GM21786 (cell line): ENCODE measurements around the gene FAM72A.
A peak's percentile ranks its signal among the peaks of the same experiment; 100 is the strongest.
"Not testable (repeated sequence)": the region's sequence is repeated elsewhere in the genome, so short reads cannot be mapped to it uniquely, and the experiment has no call there.

Experiments used
- ATAC-seq: cut with Tn5 transposase; IDR thresholded peaks from one replicate; pipeline ENCODE4 v1.9.1; 2021; ENCODE audit not compliant: unreplicated experiment

The FAM72A gene

DNA sequence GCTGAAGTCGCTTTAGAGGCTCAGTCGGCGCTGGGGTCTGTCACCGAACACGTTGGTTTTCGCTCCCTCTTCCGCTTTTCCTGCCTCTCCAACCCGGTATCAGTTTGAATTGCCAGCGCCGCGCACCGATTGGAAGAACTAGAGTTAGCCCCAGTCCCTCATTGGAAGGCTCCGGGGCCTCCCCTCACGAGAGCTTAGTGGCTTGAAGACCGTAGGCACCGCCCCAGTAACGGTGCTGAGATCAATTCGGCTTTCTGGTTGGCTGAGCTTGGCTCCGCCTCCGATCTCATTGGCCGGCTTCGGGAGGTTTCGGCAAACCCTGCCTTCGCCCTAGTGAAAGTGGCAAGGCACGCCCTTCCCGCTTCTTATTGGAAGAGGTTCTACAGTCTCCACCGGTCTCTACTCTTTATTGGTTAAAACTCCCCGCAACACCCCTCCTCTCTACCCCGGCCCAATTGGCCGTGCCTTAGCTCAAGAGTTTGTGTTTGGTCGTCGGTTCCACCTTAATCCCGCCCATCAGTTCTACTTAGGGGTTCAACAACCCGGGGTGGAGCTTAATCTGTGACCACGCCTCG, at the start of gene FAM72A:
Gene FAM72A, minus strand, starts transcription at position 51 of the 575 bp plus-strand sequence. CDS start 814 bp downstream, outside the sequence.
- peak; percentile 83 for ATAC-seq

- peak; percentile 71 for ATAC-seq
These were observed 48.5 kb upstream of the FAM72A start for GRCh38 chr1:206250953-206251681.

GRCh38 chr1:206246129-206246886, 43.7 kb upstream of the FAM72A start:
- not testable (repeated sequence) for ATAC-seq

- ATAC-seq = not testable (repeated sequence)
These were observed 42.8 kb upstream of the FAM72A start for GRCh38 chr1:206245479-206245878.

GRCh38 chr1:206243335-206243734, 40.7 kb upstream of the FAM72A start:
- ATAC-seq = peak; percentile 99

DNA sequence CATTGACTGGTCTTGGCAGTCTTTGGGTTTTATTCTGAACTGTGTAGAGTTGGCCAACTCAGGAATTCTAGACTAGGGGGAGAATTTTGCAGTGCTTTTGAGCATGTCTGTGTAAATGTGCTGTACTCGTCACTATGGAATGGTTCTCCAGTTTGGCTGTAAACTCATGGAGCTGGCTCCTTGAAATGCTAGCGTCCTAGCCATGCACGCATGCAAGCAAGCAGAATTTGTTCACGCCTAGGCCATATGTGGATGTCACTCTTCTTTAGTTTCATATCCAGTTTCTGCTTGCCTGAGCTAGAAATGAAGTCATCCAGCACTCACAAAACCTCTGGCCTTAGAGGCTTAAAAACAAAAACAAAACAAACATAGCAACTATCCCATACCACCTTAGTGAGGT, 37.6 kb upstream of the FAM72A start:
- ATAC-seq = peak; percentile 31

DNA sequence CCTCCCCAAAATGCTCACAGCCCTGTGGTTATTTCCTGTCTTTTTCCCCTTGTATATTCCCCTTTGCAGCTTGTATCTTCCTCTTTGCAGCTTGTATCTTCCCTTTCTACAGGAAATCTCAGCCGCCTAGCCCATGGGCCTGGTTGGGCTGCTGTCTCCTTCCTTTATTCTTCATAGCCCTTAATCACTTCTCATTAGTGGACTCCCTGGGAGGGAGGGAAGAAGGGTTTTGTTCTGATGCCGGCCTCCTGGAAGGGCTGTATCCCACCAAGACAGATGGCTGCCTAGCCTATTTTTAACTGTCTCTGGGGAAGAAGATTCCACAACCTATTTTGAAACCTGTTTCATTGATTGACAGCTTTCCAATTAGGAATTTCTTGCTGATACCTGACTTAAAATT, 32.6 kb upstream of the FAM72A start:
- ATAC-seq = not testable (repeated sequence)

GRCh38 chr1:206234189-206234916, 31.7 kb upstream of the FAM72A start:
- not testable (repeated sequence) for ATAC-seq

GRCh38 chr1:206232970-206233645, 30.5 kb upstream of the FAM72A start:
- ATAC-seq = not testable (repeated sequence)

DNA sequence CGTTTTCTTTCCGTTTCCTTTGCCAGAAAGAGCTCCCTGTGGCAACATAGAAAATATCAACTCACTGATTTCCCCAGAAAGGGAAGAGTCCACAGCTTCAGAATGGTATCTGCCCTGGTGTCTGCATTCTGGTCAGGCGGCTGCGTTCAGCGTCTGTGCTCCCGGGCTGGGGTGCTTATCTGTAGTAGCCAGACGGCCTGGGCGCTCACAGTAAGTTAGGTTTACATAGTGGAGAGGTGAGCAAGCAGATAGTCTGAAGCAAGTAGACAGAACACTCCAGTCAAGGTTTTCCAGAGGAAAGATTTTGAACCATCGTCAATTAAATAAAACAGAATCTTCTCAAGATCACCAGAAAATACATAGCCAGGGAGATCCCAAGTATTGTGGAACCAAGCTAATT, 29.4 kb upstream of the FAM72A start:
- not testable (repeated sequence) for ATAC-seq

- not testable (repeated sequence) for ATAC-seq
These were observed 26.6 kb upstream of the FAM72A start for GRCh38 chr1:206229286-206229685.

- ATAC-seq = not testable (repeated sequence)
These were observed 24.2 kb upstream of the FAM72A start for GRCh38 chr1:206226886-206227285.

DNA sequence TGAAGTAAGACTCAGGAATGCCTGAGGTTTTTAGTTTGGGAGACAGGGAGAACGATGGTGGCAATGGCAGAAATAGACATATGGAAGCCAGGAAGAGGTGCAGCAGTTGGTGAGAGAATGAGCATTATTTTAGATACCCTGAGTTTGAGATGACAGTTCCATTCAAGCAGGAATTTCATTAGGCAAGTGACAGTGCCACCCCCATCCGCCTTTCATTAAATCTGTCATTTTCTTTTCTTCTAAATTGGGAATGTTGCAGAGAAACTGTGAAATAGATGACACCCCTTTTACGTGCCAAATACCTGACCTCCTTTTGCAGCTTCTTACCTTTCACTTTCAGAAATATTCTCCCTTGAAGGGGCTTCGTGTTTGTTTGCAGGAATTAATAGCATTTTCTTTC, 22.7 kb upstream of the FAM72A start:
- ATAC-seq = not testable (repeated sequence)

DNA sequence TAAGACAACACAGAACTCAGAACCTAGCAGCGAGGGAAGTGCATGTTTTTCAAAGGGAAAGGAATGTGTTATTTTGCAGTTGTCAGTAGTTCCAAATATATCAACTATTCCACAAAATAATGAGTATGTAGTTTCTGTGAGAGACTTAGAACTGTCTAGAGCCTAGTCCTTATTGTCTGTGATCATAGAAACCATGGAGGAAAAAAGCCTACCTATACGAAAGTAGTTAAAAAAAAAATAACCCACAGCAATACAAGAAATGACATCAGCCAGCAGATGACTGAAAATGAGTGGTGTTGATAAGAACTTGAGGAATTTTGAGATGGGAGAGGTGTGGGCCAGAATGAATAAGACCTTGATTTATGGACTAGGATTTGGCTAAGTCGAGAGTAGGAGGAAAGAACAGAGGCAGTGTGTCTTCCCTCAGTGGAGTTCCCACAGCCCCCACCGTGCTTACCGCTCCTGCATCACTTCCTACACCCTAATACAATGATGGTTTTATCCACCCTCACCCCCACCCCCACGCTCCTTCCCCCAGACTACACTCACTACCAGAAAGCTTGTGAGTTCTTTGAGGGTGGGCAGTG, 21.6 kb upstream of the FAM72A start:
- not testable (repeated sequence) for ATAC-seq

DNA sequence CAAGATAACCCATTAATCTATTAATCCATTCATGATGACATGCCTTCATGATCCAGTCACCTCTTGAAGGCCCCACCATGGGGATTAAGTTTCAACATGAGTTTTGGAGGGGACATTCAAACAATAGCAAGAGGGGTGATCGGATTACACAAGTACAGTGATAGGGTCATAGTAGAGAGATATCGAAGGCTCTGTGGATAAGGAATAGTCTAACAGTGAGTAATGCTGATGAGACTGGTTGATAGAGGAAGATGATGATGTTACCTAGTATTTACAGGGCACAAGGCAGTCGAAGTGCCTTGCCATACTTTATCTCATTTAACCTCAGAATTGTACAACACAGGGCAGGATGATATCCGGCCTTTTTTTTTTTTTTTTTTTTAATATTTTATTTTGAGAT, 18.9 kb upstream of the FAM72A start:
- not testable (repeated sequence) for ATAC-seq

DNA sequence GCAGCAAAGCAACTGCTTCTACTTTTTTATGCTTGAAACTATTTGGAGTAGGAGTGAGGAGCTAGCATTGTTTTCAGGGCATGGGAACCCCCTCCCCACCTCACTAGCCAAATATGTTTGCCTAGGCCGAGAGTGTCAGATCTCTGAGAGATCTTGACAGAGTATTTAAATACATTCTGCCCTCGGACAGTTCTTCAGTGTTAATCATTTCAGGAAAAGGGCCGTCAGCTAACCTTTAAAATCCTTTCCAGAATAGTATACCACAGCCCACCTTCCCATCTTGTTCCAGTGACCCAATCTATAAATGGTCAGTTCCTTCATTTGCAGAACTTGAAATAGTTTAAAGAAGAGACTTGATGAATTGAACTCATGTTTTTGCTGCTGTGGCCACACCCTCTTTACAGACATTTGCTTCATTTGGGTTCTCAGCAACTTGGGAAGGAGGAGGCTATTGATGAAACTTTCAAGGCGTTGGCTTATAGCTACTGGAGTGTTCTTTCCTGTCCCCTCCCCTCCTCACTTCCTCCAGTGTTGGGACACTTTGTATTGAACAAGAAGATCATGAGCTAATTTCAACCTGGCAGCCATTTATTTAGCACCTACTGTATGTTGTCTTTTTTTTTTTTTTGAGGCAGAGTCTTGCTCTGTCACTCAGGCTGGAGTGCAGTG, 17.8 kb upstream of the FAM72A start:
- not testable (repeated sequence) for ATAC-seq

DNA sequence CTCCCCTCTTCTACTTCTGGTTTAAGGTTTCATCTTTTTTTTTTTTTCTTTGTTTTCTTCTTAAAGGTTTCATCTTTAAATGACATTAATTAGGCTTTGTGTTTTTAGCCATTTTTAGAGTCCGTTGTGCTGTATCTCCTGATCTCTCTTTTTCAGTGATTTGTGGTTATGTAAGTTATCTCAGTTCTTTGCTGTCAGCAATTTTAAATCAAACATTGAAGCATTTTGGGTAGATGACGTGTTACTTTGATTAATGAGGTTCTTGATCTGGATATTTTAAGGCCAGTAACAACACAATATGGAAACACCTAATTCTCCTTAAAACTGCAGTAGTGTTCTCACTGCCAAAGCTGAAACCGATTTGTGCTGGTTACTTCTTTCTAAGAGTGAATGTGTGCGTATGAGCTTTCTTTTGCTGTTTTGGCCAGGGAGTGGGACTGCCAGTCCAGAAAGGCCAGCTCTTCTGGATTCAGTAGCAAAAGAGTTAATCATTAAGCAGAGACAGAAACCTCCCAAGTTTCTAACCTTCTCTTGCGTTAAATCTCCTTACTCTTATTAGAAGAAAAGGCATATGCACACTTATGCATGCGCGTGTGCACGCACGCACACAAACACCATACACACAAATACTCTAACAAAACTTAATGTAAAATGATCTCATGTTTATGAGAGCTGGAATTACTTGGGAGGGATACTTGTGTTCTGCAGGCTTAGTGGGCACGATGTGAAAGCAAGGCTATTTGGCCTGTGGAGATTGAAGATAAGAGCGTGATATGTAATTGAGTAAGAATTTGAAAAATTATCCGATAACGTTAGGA, 17.1 kb upstream of the FAM72A start:
- not testable (repeated sequence) for ATAC-seq

DNA sequence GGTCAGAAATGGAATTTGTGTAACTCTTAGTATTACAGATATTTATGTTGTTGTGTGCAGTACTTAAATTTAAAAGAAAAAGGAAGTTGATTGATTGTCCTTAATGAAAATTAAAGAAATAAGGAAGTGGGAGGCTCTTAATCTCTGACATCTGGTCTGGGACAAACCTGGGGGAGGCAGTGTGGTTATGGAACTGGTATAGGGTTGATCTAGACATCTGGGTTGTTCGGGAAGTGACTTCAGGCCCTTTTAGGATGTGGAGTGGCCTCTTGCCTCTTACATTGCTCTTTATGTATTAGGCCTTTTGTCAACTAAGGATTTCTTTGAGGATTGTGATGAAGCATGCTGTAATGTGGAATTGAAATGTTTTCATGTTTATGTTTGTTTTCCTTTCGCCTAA, 16.1 kb upstream of the FAM72A start:
- not testable (repeated sequence) for ATAC-seq

GRCh38 chr1:206218285-206218684, 15.6 kb upstream of the FAM72A start:
- ATAC-seq = not testable (repeated sequence)
